Measurements from ENCODE around the gene FRMD5.

Gene FRMD5

DNA sequence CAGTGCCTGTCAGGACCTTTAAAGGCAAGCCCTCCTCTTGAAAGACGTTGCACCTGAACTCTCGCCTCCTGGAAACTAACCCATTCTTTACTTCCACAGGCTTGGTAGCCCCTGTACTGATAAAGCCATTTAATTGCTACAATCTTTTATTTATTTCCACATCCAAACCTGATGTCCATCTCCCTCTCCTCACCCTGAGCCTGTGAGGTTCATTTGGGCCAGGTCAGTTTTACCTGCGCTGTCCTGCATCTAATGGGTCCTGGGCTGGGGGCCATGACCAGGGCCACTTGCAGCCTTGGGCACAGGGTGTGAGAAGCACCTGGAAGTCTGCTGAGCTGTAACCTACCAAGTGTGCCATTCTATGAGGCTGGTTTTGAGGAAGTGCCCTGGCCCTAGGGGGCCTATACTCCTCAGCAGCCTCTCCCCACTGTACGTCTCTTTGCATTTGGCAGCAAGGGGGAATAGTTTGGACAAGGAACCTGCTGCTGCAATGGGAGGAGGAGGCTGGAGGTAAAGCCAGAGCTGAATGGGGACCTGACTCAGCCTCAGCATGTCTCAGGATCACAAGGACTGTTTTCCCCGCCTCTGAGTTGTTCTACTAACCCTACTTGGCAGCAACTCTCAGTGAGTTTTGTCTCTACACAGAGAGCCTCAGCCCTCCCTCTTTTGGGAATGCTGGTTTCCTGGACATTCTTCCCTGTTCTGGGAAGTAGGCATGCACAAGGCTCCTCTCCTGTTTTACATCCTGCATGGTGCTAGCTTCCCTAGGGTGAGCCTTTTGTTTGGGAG lies 314.5 kb downstream of the FRMD5 start:
- no peak overlapping the region for H2AFZ ChIP-seq (ENCODE audit: low read length)
- no peaks in the 10 kb centered on the region for H3K27me3 ChIP-seq (replicated peaks; ENCODE audit: insufficient read depth, low read length)
- no peaks in the 10 kb centered on the region for H4K20me1 ChIP-seq (ENCODE audit: insufficient read depth, low read length)
- no peak overlapping the region for H3K9ac ChIP-seq (ENCODE audit: low read length)
- TF ChIP-seq EZH2phosphoT487 (IDR thresholded peaks at IDR 0.05; ENCODE audit: low read length) (no peak), EZH2 (optimal IDR thresholded peaks at IDR 0.05; ENCODE audit: low read depth, low read length) (no peak), CTCF (IDR thresholded peaks at IDR 0.05; ENCODE audit: low read length) (no peak)
- no peaks in the 10 kb centered on the region for H3K9me2 ChIP-seq (replicated peaks; ENCODE audit: insufficient read depth, low read length)
- no peaks in the 10 kb centered on the region for H3K79me2 ChIP-seq (ENCODE audit: low read length)
- no peak for DNase-seq
- no peak overlapping the region for H3K4me3 ChIP-seq (ENCODE audit: low read length)
- no peaks in the 10 kb centered on the region for H3K9me3 ChIP-seq (replicated peaks; ENCODE audit: insufficient read depth, low read length)
- H3K4me2 ChIP-seq (ENCODE audit: low read depth, low read length) = no peak overlapping the region
- H3K4me1 ChIP-seq (ENCODE audit: low read length) = no peaks in the 10 kb centered on the region
- H3K36me3 ChIP-seq (replicated peaks; ENCODE audit: insufficient read depth, low read length) = no peaks in the 10 kb centered on the region
- no peaks in the 10 kb centered on the region for H3F3A ChIP-seq (ENCODE audit: insufficient read depth, low read length)
- no peak overlapping the region for H3K27ac ChIP-seq (ENCODE audit: low read length)

DNA sequence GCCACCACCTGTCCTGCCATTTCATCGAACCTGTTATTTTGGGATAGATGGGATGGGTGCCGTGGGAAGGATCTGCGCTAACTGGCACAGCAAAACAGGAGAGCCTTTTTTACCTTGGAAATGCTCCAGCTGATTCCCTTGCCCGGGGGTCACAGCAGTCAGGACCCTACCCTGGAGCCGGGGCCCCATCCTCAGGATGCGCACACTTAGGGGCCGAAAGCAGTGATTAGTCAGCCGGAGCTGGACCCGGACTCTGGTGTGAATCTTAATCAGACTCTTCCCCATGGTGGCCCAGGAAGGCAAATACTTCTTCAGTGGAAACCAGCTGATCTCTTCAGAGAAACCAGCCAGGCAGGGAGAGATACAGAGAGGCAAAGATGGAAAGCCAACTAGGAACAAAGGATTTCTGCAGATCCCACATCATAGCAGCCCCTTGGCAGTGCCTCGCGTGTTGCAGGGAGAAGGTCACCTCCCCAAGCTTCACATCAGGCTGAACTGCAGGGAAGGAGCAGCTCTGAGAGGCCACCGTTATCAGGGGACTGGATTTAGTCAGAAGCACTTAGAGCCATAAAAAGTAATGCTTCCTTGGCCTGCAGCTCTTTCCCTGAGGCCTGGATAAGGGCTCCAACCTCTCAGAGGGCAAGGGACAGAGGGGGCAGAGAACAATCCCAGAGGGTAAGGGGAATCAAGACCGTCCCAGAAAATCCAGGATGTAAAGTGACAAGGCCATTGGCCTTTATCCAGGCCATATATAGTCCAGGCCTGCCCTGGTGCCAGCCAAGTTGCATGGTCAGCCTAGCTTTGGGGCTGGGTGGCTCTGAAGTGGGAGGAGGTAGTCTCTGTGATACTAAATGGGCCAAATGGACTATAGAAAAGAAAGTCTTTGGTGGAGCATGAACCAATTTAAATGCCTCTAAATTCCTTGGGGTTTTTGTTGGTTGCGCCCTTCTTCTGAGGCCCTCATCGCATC lies 315.4 kb downstream of the FRMD5 start:
- Histone ChIP-seq H3F3A (ENCODE audit: insufficient read depth, low read length) (no peaks in the 10 kb centered on the region), H4K20me1 (ENCODE audit: insufficient read depth, low read length) (no peaks in the 10 kb centered on the region), H3K9me3 (replicated peaks; ENCODE audit: insufficient read depth, low read length) (no peaks in the 10 kb centered on the region), H3K9me2 (replicated peaks; ENCODE audit: insufficient read depth, low read length) (no peaks in the 10 kb centered on the region), H3K9ac (ENCODE audit: low read length) (no peak overlapping the region), H3K4me2 (ENCODE audit: low read depth, low read length) (no peak overlapping the region), H3K27me3 (replicated peaks; ENCODE audit: insufficient read depth, low read length) (no peaks in the 10 kb centered on the region), H3K79me2 (ENCODE audit: low read length) (no peaks in the 10 kb centered on the region), H3K4me3 (ENCODE audit: low read length) (no peak overlapping the region), H2AFZ (ENCODE audit: low read length) (no peak overlapping the region), H3K27ac (ENCODE audit: low read length) (no peak overlapping the region), H3K36me3 (replicated peaks; ENCODE audit: insufficient read depth, low read length) (no peaks in the 10 kb centered on the region), H3K4me1 (ENCODE audit: low read length) (no peaks in the 10 kb centered on the region)
- no peak for DNase-seq
- TF ChIP-seq EZH2phosphoT487 (IDR thresholded peaks at IDR 0.05; ENCODE audit: low read length) (no peak), EZH2 (optimal IDR thresholded peaks at IDR 0.05; ENCODE audit: low read depth, low read length) (no peak), CTCF (IDR thresholded peaks at IDR 0.05; ENCODE audit: low read length) (no peak)

GRCh38 chr15:43878446-43878845 lies 316.6 kb downstream of the FRMD5 start:
- H3F3A ChIP-seq (ENCODE audit: insufficient read depth, low read length) = no peaks in the 10 kb centered on the region
- no peaks in the 10 kb centered on the region for H3K27me3 ChIP-seq (replicated peaks; ENCODE audit: insufficient read depth, low read length)
- no peaks in the 10 kb centered on the region for H3K9me2 ChIP-seq (replicated peaks; ENCODE audit: insufficient read depth, low read length)
- no peaks in the 10 kb centered on the region for H3K9me3 ChIP-seq (replicated peaks; ENCODE audit: insufficient read depth, low read length)
- no peaks in the 10 kb centered on the region for H3K4me1 ChIP-seq (ENCODE audit: low read length)
- no peaks in the 10 kb centered on the region for H3K36me3 ChIP-seq (replicated peaks; ENCODE audit: insufficient read depth, low read length)
- TF ChIP-seq CTCF (IDR thresholded peaks at IDR 0.05; ENCODE audit: low read length) (no peak), EZH2 (optimal IDR thresholded peaks at IDR 0.05; ENCODE audit: low read depth, low read length) (no peak), EZH2phosphoT487 (IDR thresholded peaks at IDR 0.05; ENCODE audit: low read length) (no peak)
- H3K79me2 ChIP-seq (ENCODE audit: low read length) = no peaks in the 10 kb centered on the region
- DNase-seq = no peak
- no peak overlapping the region for H3K4me3 ChIP-seq (ENCODE audit: low read length)
- no peak overlapping the region for H3K27ac ChIP-seq (ENCODE audit: low read length)
- H2AFZ ChIP-seq (ENCODE audit: low read length) = no peak overlapping the region
- no peak overlapping the region for H3K9ac ChIP-seq (ENCODE audit: low read length)
- no peak overlapping the region for H3K4me2 ChIP-seq (ENCODE audit: low read depth, low read length)
- H4K20me1 ChIP-seq (ENCODE audit: insufficient read depth, low read length) = no peaks in the 10 kb centered on the region

Measured in MM.1S (cell line).